Measurements from ENCODE around the gene POPDC2.

The POPDC2 gene

GRCh38 chr3:119628816-119629445 is 31.5 kb downstream of the POPDC2 start:
- Histone ChIP-seq H3K27ac (no peak overlapping the region), H3K36me3 (replicated peaks) (no peaks in the 10 kb centered on the region), H3K27me3 (replicated peaks) (no peaks in the 10 kb centered on the region), H3K4me3 (ENCODE audit: low read depth, low read length) (no peak overlapping the region)
- no peak for TF ChIP-seq CTCF (IDR thresholded peaks at IDR 0.05; ENCODE audit: low read depth, low read length, missing control alignments)
- in situ Hi-C loops (cut with HindIII; ENCODE audit: low pct_ligation_motif_present, low sequenced_read_pairs), result no loop called here
- DNase-seq, result no peak

GRCh38 chr3:119628390-119628789 is 32.0 kb downstream of the POPDC2 start:
- in situ Hi-C loops (cut with HindIII; ENCODE audit: low pct_ligation_motif_present, low sequenced_read_pairs), result no loop called here
- no peak for TF ChIP-seq CTCF (IDR thresholded peaks at IDR 0.05; ENCODE audit: low read depth, low read length, missing control alignments)
- Histone ChIP-seq H3K4me3 (ENCODE audit: low read depth, low read length) (no peak overlapping the region), H3K27me3 (replicated peaks) (no peaks in the 10 kb centered on the region), H3K36me3 (replicated peaks) (no peaks in the 10 kb centered on the region), H3K27ac (no peak overlapping the region)
- no peak for DNase-seq

- in situ Hi-C loops (cut with HindIII; ENCODE audit: low pct_ligation_motif_present, low sequenced_read_pairs), result no loop called here
- DNase-seq, result no peak
- no peaks in the 10 kb centered on the region for H3K27me3 ChIP-seq (replicated peaks)
- H3K27ac ChIP-seq, result no peak overlapping the region
- TF ChIP-seq CTCF (IDR thresholded peaks at IDR 0.05; ENCODE audit: low read depth, low read length, missing control alignments), result no peak
- H3K36me3 ChIP-seq (replicated peaks), result no peaks in the 10 kb centered on the region
- no peak overlapping the region for H3K4me3 ChIP-seq (ENCODE audit: low read depth, low read length)
Measured at GRCh38 chr3:119627461-119627860, 32.9 kb downstream of the POPDC2 start.

- in situ Hi-C loops (cut with HindIII; ENCODE audit: low pct_ligation_motif_present, low sequenced_read_pairs), result no loop called here
- Histone ChIP-seq H3K36me3 (replicated peaks) (no peaks in the 10 kb centered on the region), H3K27ac (no peak overlapping the region), H3K4me3 (ENCODE audit: low read depth, low read length) (no peak overlapping the region), H3K27me3 (replicated peaks) (no peaks in the 10 kb centered on the region)
- TF ChIP-seq CTCF (IDR thresholded peaks at IDR 0.05; ENCODE audit: low read depth, low read length, missing control alignments), result no peak
- no peak for DNase-seq
Measured at GRCh38 chr3:119626196-119626595, 34.2 kb downstream of the POPDC2 start.

GRCh38 chr3:119625451-119626153 is 34.8 kb downstream of the POPDC2 start:
- TF ChIP-seq CTCF (IDR thresholded peaks at IDR 0.05; ENCODE audit: low read depth, low read length, missing control alignments), result no peak
- in situ Hi-C loops (cut with HindIII; ENCODE audit: low pct_ligation_motif_present, low sequenced_read_pairs), result no loop called here
- Histone ChIP-seq H3K4me3 (ENCODE audit: low read depth, low read length) (no peak overlapping the region), H3K36me3 (replicated peaks) (no peaks in the 10 kb centered on the region), H3K27ac (no peak overlapping the region), H3K27me3 (replicated peaks) (no peaks in the 10 kb centered on the region)
- no peak for DNase-seq

Measured in brain microvascular endothelial cell (primary cell).